ENCODE results near the gene USP24.
"Not testable (repeated sequence)": the region's sequence is repeated elsewhere in the genome, so short reads cannot be mapped to it uniquely, and the experiment has no call there.

USP24 gene

GRCh38 chr1:55026682-55027081, 188.5 kb downstream of the USP24 start:
- not testable (repeated sequence) for DNase-seq

GRCh38 chr1:55024163-55024562, 191.0 kb downstream of the USP24 start:
- DNase-seq, result not testable (repeated sequence)

- peak; percentile 70 to 83 for DNase-seq
These were observed 193.1 kb downstream of the USP24 start for GRCh38 chr1:55021942-55022546.

GRCh38 chr1:55018395-55018794, 196.8 kb downstream of the USP24 start:
- no peak for DNase-seq
